Measurements from ENCODE around the gene TRMU.
"Not testable (repeated sequence)": the region's sequence is repeated elsewhere in the genome, so short reads cannot be mapped to it uniquely, and the experiment has no call there.

The TRMU gene

DNA sequence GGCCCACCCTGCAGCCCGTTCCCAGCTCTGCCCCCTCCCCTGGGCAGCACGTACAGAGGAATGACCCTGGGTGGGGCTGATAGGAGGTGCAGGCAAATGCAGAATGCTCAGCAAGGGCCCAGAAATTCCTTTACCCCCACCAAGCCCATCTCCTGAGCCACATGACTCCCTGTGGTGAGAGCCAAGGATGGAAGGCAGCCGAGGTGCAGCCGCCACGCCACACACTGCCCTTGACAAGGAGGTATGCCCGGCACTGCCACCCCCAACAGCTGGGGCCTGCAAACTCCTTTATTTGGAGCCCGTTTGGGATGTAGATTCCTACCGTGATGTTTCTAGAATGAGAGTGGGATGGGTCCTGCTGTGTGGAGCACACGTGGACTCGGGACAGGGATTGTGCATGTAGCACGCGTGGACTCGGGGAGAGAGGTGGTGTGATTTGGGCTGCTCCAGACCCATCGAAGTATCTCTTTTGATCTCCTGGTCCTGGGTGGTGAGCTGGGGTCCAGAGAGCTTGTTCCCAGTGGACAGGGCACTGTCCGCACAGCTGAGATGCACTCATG, 25.9 kb upstream of the TRMU start:
- Histone ChIP-seq H3K27me3 (ENCODE audit: low read depth, low read length) (no peaks in the 10 kb centered on the region), H3K4me1 (ENCODE audit: control insufficient read depth in 1 of 2, insufficient read depth in 2 of 2, low read length in 2 of 2) (no peaks in the 10 kb centered on the region), H3K4me3 (ENCODE audit: low read depth in 1 of 2, low read length in 2 of 2) (no peak overlapping the region), H3K36me3 (ENCODE audit: control insufficient read depth in 1 of 2, insufficient read depth in 2 of 2, low read length in 2 of 2) (no peaks in the 10 kb centered on the region), H3K9me3 (ENCODE audit: control insufficient read depth in 1 of 2, low read length in 2 of 2) (no peaks in the 10 kb centered on the region), H3K27ac (ENCODE audit: low read length) (no peak overlapping the region)

GRCh38 chr22:46312056-46312455, 23.5 kb upstream of the TRMU start:
- no peaks in the 10 kb centered on the region for H3K36me3 ChIP-seq (ENCODE audit: control insufficient read depth in 1 of 2, insufficient read depth in 2 of 2, low read length in 2 of 2)
- H3K27me3 ChIP-seq (ENCODE audit: low read depth, low read length): no peaks in the 10 kb centered on the region
- H3K9me3 ChIP-seq (ENCODE audit: control insufficient read depth in 1 of 2, low read length in 2 of 2): no peaks in the 10 kb centered on the region
- no peak overlapping the region for H3K4me3 ChIP-seq (ENCODE audit: low read depth in 1 of 2, low read length in 2 of 2)
- no peaks in the 10 kb centered on the region for H3K4me1 ChIP-seq (ENCODE audit: control insufficient read depth in 1 of 2, insufficient read depth in 2 of 2, low read length in 2 of 2)
- H3K27ac ChIP-seq (ENCODE audit: low read length): no peak overlapping the region

- H3K4me3 ChIP-seq (ENCODE audit: low read depth in 1 of 2, low read length in 2 of 2); H3K27me3 ChIP-seq (ENCODE audit: low read depth, low read length); H3K27ac ChIP-seq (ENCODE audit: low read length); H3K4me1 ChIP-seq (ENCODE audit: control insufficient read depth in 1 of 2, insufficient read depth in 2 of 2, low read length in 2 of 2); H3K36me3 ChIP-seq (ENCODE audit: control insufficient read depth in 1 of 2, insufficient read depth in 2 of 2, low read length in 2 of 2); H3K9me3 ChIP-seq (ENCODE audit: control insufficient read depth in 1 of 2, low read length in 2 of 2): not testable (repeated sequence)
These were observed 22.7 kb upstream of the TRMU start for GRCh38 chr22:46312848-46313247.

DNA sequence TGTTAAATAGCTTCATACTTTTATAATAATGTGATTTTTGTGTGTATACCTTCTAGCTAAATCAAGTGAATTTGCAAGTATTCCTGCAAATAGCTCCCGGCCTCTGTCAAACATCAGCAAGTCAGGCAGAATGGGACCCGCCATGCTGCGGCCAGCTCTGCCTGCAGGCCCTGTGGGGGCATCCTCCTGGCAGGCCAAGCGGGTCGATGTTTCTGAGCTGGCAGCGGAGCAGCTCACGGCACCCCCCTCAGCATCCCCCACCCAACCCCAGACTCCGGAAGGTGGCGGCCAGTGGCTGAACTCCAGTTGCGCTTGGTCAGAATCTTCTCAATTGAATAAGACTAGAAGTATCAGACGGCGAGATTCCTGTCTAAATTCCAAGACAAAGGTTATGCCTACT, 19.5 kb upstream of the TRMU start:
- no peaks in the 10 kb centered on the region for H3K9me3 ChIP-seq (ENCODE audit: control insufficient read depth in 1 of 2, low read length in 2 of 2)
- no peaks in the 10 kb centered on the region for H3K27me3 ChIP-seq (ENCODE audit: low read depth, low read length)
- no peak overlapping the region for H3K27ac ChIP-seq (ENCODE audit: low read length)
- H3K36me3 ChIP-seq (ENCODE audit: control insufficient read depth in 1 of 2, insufficient read depth in 2 of 2, low read length in 2 of 2): no peaks in the 10 kb centered on the region
- no peak overlapping the region for H3K4me3 ChIP-seq (ENCODE audit: low read depth in 1 of 2, low read length in 2 of 2)
- no peaks in the 10 kb centered on the region for H3K4me1 ChIP-seq (ENCODE audit: control insufficient read depth in 1 of 2, insufficient read depth in 2 of 2, low read length in 2 of 2)

DNA sequence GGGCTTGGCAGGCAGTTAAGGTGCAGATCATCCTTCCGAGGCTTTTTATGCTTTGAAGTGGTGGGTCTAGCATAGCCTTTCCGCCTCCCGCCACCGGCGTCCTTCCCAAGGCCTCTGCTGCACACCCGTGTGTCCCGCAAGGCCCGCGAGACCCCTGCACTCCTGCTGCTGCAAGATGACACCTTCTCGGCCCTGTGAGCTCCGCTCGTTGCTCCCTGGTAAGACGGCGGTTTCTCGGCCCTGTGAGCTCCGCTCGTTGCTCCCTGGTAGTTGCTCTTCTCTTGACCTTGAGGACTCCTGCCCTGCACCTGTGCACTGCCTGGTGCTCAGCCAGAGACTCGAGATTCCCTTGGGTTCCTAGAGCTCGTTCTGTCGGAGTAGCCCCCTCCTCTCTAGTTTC, 17.9 kb upstream of the TRMU start:
- no peaks in the 10 kb centered on the region for H3K4me1 ChIP-seq (ENCODE audit: control insufficient read depth in 1 of 2, insufficient read depth in 2 of 2, low read length in 2 of 2)
- H3K27me3 ChIP-seq (ENCODE audit: low read depth, low read length): no peaks in the 10 kb centered on the region
- no peak overlapping the region for H3K4me3 ChIP-seq (ENCODE audit: low read depth in 1 of 2, low read length in 2 of 2)
- no peak overlapping the region for H3K27ac ChIP-seq (ENCODE audit: low read length)
- no peaks in the 10 kb centered on the region for H3K9me3 ChIP-seq (ENCODE audit: control insufficient read depth in 1 of 2, low read length in 2 of 2)
- no peaks in the 10 kb centered on the region for H3K36me3 ChIP-seq (ENCODE audit: control insufficient read depth in 1 of 2, insufficient read depth in 2 of 2, low read length in 2 of 2)

DNA sequence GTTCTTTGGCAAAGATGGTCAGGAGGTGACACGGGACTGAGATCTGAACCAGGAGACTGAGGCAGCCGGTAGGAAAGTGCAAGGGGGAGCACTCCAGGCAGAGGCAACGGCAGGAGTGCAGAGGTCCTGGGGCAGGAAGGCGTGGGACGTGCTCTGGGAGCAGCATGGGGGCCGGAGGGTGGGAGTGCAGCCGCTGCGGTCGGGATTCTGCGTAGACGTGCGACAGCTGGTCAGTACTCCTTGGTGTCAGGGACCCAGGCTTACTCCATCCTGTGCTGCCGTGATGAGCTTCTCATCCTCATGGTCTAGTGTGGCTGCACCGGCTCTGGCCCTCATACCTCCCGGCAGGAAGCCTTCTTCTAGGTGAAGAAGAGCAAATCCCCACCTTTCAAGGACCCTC, 16.9 kb upstream of the TRMU start:
- Histone ChIP-seq H3K4me1 (ENCODE audit: control insufficient read depth in 1 of 2, insufficient read depth in 2 of 2, low read length in 2 of 2) (no peaks in the 10 kb centered on the region), H3K27ac (ENCODE audit: low read length) (no peak overlapping the region), H3K36me3 (ENCODE audit: control insufficient read depth in 1 of 2, insufficient read depth in 2 of 2, low read length in 2 of 2) (no peaks in the 10 kb centered on the region), H3K9me3 (ENCODE audit: control insufficient read depth in 1 of 2, low read length in 2 of 2) (no peaks in the 10 kb centered on the region), H3K4me3 (ENCODE audit: low read depth in 1 of 2, low read length in 2 of 2) (no peak overlapping the region), H3K27me3 (ENCODE audit: low read depth, low read length) (no peaks in the 10 kb centered on the region)

GRCh38 chr22:46319319-46319718, 16.2 kb upstream of the TRMU start:
- Histone ChIP-seq H3K9me3 (ENCODE audit: control insufficient read depth in 1 of 2, low read length in 2 of 2) (no peaks in the 10 kb centered on the region), H3K27me3 (ENCODE audit: low read depth, low read length) (no peaks in the 10 kb centered on the region), H3K4me3 (ENCODE audit: low read depth in 1 of 2, low read length in 2 of 2) (no peak overlapping the region), H3K36me3 (ENCODE audit: control insufficient read depth in 1 of 2, insufficient read depth in 2 of 2, low read length in 2 of 2) (no peaks in the 10 kb centered on the region), H3K27ac (ENCODE audit: low read length) (no peak overlapping the region), H3K4me1 (ENCODE audit: control insufficient read depth in 1 of 2, insufficient read depth in 2 of 2, low read length in 2 of 2) (no peaks in the 10 kb centered on the region)

DNA sequence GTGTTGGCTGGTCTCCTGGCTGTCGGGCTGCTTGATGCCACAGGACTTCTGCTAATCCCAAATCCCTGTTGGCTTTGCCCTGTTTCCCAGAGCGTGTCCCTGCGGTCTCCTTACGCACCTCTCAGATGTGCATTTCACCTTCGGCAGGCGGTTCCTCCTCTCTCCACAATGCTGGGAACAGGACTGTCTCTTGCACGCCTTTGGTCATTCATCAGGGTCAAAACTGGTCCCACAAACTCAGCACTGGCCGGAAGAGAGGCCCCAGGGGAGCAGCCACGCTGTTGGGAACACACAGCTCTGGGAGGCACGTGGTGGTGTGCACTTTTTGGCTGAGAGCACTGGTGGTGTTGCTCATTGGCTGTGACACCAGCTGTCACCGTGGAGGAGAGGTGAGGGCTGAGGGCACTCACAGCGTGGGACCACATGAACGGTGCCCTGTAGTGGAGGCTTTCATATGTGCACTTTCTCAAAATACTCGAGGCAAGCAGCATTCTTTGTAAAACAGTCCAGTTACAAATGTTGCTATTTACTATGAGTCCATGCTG, 15.3 kb upstream of the TRMU start:
- Histone ChIP-seq H3K4me3 (ENCODE audit: low read depth in 1 of 2, low read length in 2 of 2) (no peak overlapping the region), H3K4me1 (ENCODE audit: control insufficient read depth in 1 of 2, insufficient read depth in 2 of 2, low read length in 2 of 2) (no peaks in the 10 kb centered on the region), H3K36me3 (ENCODE audit: control insufficient read depth in 1 of 2, insufficient read depth in 2 of 2, low read length in 2 of 2) (no peaks in the 10 kb centered on the region), H3K27ac (ENCODE audit: low read length) (no peak overlapping the region), H3K27me3 (ENCODE audit: low read depth, low read length) (no peaks in the 10 kb centered on the region), H3K9me3 (ENCODE audit: control insufficient read depth in 1 of 2, low read length in 2 of 2) (no peaks in the 10 kb centered on the region)

GRCh38 chr22:46320716-46321386, 14.7 kb upstream of the TRMU start:
- no peaks in the 10 kb centered on the region for H3K9me3 ChIP-seq (ENCODE audit: control insufficient read depth in 1 of 2, low read length in 2 of 2)
- H3K27ac ChIP-seq (ENCODE audit: low read length): no peak overlapping the region
- no peaks in the 10 kb centered on the region for H3K27me3 ChIP-seq (ENCODE audit: low read depth, low read length)
- no peaks in the 10 kb centered on the region for H3K4me1 ChIP-seq (ENCODE audit: control insufficient read depth in 1 of 2, insufficient read depth in 2 of 2, low read length in 2 of 2)
- no peak overlapping the region for H3K4me3 ChIP-seq (ENCODE audit: low read depth in 1 of 2, low read length in 2 of 2)
- no peaks in the 10 kb centered on the region for H3K36me3 ChIP-seq (ENCODE audit: control insufficient read depth in 1 of 2, insufficient read depth in 2 of 2, low read length in 2 of 2)

DNA sequence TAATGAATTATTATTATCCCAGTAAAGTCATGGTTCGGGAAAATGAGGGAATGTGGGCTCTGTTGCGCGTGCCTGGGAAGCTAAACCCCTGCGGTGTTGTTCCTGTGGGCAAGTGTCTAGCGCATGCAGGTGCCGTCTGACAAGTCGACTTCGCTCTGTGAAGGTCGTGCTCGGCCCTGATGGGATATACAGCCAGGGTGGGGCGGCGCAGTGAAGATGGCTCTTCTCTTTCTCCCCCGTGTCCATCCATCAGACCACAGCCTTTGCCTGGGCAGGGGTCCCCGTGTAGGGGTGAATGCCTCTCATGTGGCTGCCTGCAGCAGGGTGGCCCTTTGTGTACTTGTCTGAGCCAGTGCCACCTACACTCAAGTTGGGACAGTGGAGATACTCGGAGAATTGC, 12.8 kb upstream of the TRMU start:
- H3K36me3 ChIP-seq (ENCODE audit: control insufficient read depth in 1 of 2, insufficient read depth in 2 of 2, low read length in 2 of 2): no peaks in the 10 kb centered on the region
- no peaks in the 10 kb centered on the region for H3K9me3 ChIP-seq (ENCODE audit: control insufficient read depth in 1 of 2, low read length in 2 of 2)
- no peak overlapping the region for H3K27ac ChIP-seq (ENCODE audit: low read length)
- H3K27me3 ChIP-seq (ENCODE audit: low read depth, low read length): no peaks in the 10 kb centered on the region
- H3K4me1 ChIP-seq (ENCODE audit: control insufficient read depth in 1 of 2, insufficient read depth in 2 of 2, low read length in 2 of 2): no peaks in the 10 kb centered on the region
- no peak overlapping the region for H3K4me3 ChIP-seq (ENCODE audit: low read depth in 1 of 2, low read length in 2 of 2)

DNA sequence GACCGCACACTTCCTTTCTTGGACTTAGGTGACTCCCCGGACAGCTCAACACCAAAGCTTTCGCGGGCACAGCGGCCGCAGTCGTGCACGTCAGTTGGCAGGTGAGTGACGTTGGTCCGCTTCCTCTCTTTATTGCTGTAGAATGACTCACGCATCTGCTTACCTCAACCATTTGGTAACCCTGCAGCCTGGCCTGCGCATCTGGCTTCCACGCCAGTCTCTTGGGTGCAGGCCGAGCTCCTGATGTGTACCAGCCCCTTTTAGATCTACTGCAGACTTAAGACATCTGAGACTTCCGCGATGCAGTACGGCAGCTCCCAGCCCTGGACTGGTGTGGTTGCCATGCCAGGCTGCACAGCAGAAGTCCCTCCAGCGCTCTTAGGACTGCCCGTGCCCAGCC, 12.4 kb upstream of the TRMU start:
- no peaks in the 10 kb centered on the region for H3K4me1 ChIP-seq (ENCODE audit: control insufficient read depth in 1 of 2, insufficient read depth in 2 of 2, low read length in 2 of 2)
- H3K27ac ChIP-seq (ENCODE audit: low read length): no peak overlapping the region
- no peaks in the 10 kb centered on the region for H3K36me3 ChIP-seq (ENCODE audit: control insufficient read depth in 1 of 2, insufficient read depth in 2 of 2, low read length in 2 of 2)
- H3K27me3 ChIP-seq (ENCODE audit: low read depth, low read length): no peaks in the 10 kb centered on the region
- no peak overlapping the region for H3K4me3 ChIP-seq (ENCODE audit: low read depth in 1 of 2, low read length in 2 of 2)
- H3K9me3 ChIP-seq (ENCODE audit: control insufficient read depth in 1 of 2, low read length in 2 of 2): no peaks in the 10 kb centered on the region

Measured in muscle layer of duodenum (tissue), 2 donors.